Transverse colon (tissue), 4 donors: ENCODE measurements around the gene NDE1. TPM values are rescaled to one million over a fixed set of nuclear protein-coding genes. Genes with fewer than 3 reads are reported as not detected.
"Not testable (repeated sequence)": the region's sequence is repeated elsewhere in the genome, so short reads cannot be mapped to it uniquely, and the experiment has no call there.

Source experiments
- DNase-seq: peaks from one replicate; pipeline ENCODE4 v3.0.0-alpha.2; 2019
- H3K27ac ChIP-seq, 4 donors: fragments of 200-600 bp; sonication (generic); 2 replicates each; pipeline ENCODE4 v1.5.1; 2016 to 2018; ENCODE audit warnings: inconsistent platforms in 4 of 4
- H3K27me3 ChIP-seq: fragments of 200-600 bp; sonication (generic); 2 replicates; pipeline ENCODE4 v1.5.1; 2017; ENCODE audit warnings: inconsistent platforms
- H3K36me3 ChIP-seq, 4 donors: fragments of 200-600 bp; sonication (generic); 2 replicates each; pipeline ENCODE4 v1.5.1; 2017 to 2019; ENCODE audit warnings: inconsistent platforms in 4 of 4
- H3K4me1 ChIP-seq, 4 donors: fragments of 200-600 bp; sonication (generic); 2 replicates each; pipeline ENCODE4 v1.5.1; 2017 to 2020; ENCODE audit warnings: inconsistent platforms in 4 of 4
- H3K4me3 ChIP-seq, 4 donors: fragments of 200-600 bp; sonication (generic); 1 replicate in 1 of 4; 2 replicates in 3 of 4; pipeline versions ENCODE4 v1.5.1 to v1.6.1; 2017 to 2019; ENCODE audit warnings: inconsistent platforms in 4 of 4
- H3K9me3 ChIP-seq, 2 donors: fragments of 200-600 bp; sonication (generic); 2 replicates each; pipeline ENCODE4 v1.5.1; 2017 to 2019; ENCODE audit warnings: inconsistent platforms in 2 of 2
- CTCF ChIP-seq, 5 experiments: fragments of 200-600 bp in 3 of 5; fragments of 450-650 bp in 2 of 5; sonication (generic) in 3 of 5; IDR thresholded peaks; 1 replicate in 2 of 5; 2 replicates in 3 of 5; pipeline ENCODE4 v1.5.1; 2016 to 2017; ENCODE audit warnings: antibody characterized with exemption in 5 of 5, inconsistent platforms in 3 of 5, mild to moderate bottlenecking in 2 of 5, moderate library complexity in 1 of 5
- EP300 ChIP-seq: sonication (generic); formaldehyde crosslinking; IDR thresholded peaks from one replicate; pipeline ENCODE4 v1.6.1; 2017; ENCODE audit warnings: antibody characterized with exemption, low read depth
- POLR2A ChIP-seq: fragments of 450-650 bp; IDR thresholded peaks from one replicate; pipeline ENCODE4 v1.6.1; 2016; ENCODE audit warnings: antibody characterized with exemption, mild to moderate bottlenecking, moderate library complexity
- POLR2AphosphoS5 ChIP-seq, 3 donors: sonication (generic); formaldehyde crosslinking; IDR thresholded peaks; one replicate each; pipeline ENCODE4 v1.6.1; 2016; ENCODE audit warnings: antibody characterized with exemption in 3 of 3
- whole genome bisulfite sequencing, 2 donors: methylation state at CpG; one replicate each; pipeline ENCODE4 v1.1.5; 2018; ENCODE audit warnings: low coverage in 1 of 2; 5-methylcytosine and 5-hydroxymethylcytosine counted together
- in situ Hi-C, 4 donors: fragments of 200-750 bp; cut with MboI; loops; one replicate each; pipeline versions ENCODE4 v1.15.0 to v1.15.1; 2017; ENCODE audit warnings: low sequenced_read_pairs in 3 of 4, low pct_ligation_motif_present in 1 of 4, low pct_unique_long_range_greater_than_20kb in 1 of 4
- intact Hi-C: fragments of 100-400 bp; cut with DNase I; formaldehyde crosslinking; loops from one replicate; pipeline ENCODE4 v1.15.1; 2023; ENCODE audit warnings: low total_unique reads
- total RNA-seq, 4 donors: library from RNA; depleted of rRNA; stranded (reverse); fragments of >200 nt; gene quantifications; one replicate each; pipeline ENCODE4 v1.1.0, GENCODE V29; 2016

Gene NDE1
- total RNA-seq, 4 donors from 2014 or later: 21.0 to 47.6 (median 36.3) TPM

- TF ChIP-seq POLR2AphosphoS5 (IDR thresholded peaks at IDR 0.05) (no peak), EP300 (no peak), CTCF (IDR thresholded peaks at IDR 0.05) (no peak), POLR2A (no peak)
- H3K9me3 ChIP-seq: no peaks in the 10 kb centered on the region
- H3K4me3 ChIP-seq: no peak overlapping the region
- DNase-seq: no peak
- H3K27ac ChIP-seq: no peak overlapping the region
- H3K4me1 ChIP-seq: peaks cover 4 to 41% (median 29%) of the 10 kb centered on the region in 4 donors
- in situ Hi-C loops (no loop called here), intact Hi-C loops (no loop called here)
- H3K36me3 ChIP-seq: no peaks in the 10 kb centered on the region
- H3K27me3 ChIP-seq: no peaks in the 10 kb centered on the region
- 50 to 76% methylated on average over 1 to 7 of the region's 7 CpGs for WGBS, 2 donors
Measured at GRCh38 chr16:15647294-15648014, 2.6 kb upstream of the NDE1 start.

- Histone ChIP-seq H3K27me3 (no peaks in the 10 kb centered on the region), H3K4me1 (peaks cover 4 to 49% (median 32%) of the 10 kb centered on the region in 4 donors), H3K4me3 (no peak overlapping the region), H3K9me3 (no peaks in the 10 kb centered on the region), H3K36me3 (no peaks in the 10 kb centered on the region), H3K27ac (no peak overlapping the region)
- in situ Hi-C loops: no loop called here
- TF ChIP-seq POLR2AphosphoS5 (IDR thresholded peaks at IDR 0.05) (no peak), POLR2A (no peak), CTCF (IDR thresholded peaks at IDR 0.05) (no peak), EP300 (no peak)
- DNase-seq: no peak
- 54 to 93% methylated on average over 2 to 9 of the region's 9 CpGs for WGBS, 2 donors
- intact Hi-C loops: no loop called here
Measured at GRCh38 chr16:15648135-15648730, 1.8 kb upstream of the NDE1 start.

GRCh38 chr16:15649311-15649710, 734 bp upstream of the NDE1 start:
- 55 to 59% methylated on average over 13 to 17 of the region's 17 CpGs for WGBS, 2 donors
- in situ Hi-C loops, H3K9me3 ChIP-seq, H3K36me3 ChIP-seq, H3K27me3 ChIP-seq, intact Hi-C loops, DNase-seq: not testable (repeated sequence)
- H3K4me3 ChIP-seq: peak overlapping the region in 2 of 4 donors; percentile 89 to 95
- peaks cover 4 to 51% (median 29%) of the 10 kb centered on the region in 4 donors for H3K4me1 ChIP-seq
- peak overlapping the region; percentile 92 to 98 (median 96) for H3K27ac ChIP-seq

GRCh38 chr16:15649727-15650018, 372 bp upstream of the NDE1 start:
- Histone ChIP-seq H3K4me1 (peaks cover 4 to 47% (median 27%) of the 10 kb centered on the region in 4 donors), H3K9me3 (no peaks in the 10 kb centered on the region), H3K27me3 (no peaks in the 10 kb centered on the region), H3K27ac (peak overlapping the region; percentile 92 to 98 (median 96)), H3K36me3 (no peaks in the 10 kb centered on the region), H3K4me3 (peak overlapping the region in 3 of 4 donors; percentile 89 to 98 (median 95))
- in situ Hi-C loops (no loop called here), intact Hi-C loops (no loop called here)
- 0 to 2% methylated on average over 1 to 14 of the region's 14 CpGs for WGBS, 2 donors
- no peak for DNase-seq
- TF ChIP-seq EP300: no peak
- no peak for TF ChIP-seq POLR2A
- TF ChIP-seq CTCF (IDR thresholded peaks at IDR 0.05): no peak
- TF ChIP-seq POLR2AphosphoS5 (IDR thresholded peaks at IDR 0.05): no peak
